PC-3 (cell line): ENCODE results near the gene UBASH3B. TPM values are rescaled to one million over a fixed set of nuclear protein-coding genes. Genes with fewer than 3 reads are reported as not detected.

Experiments
- ATAC-seq: fragments of 200-7000 bp; cut with Tn5 transposase; 2 replicates; pipeline ENCODE4 v1.9.1; 2020; ENCODE audit warnings: mild to moderate bottlenecking, moderate library complexity
- BruUV-seq: library from RNA; stranded (reverse); fragments of 400-500 nt; replicated peaks from 2 replicates; lab custom pipeline; 2021; lab: Mats Ljungman, UMichigan
- CTCF ChIA-PET: fragments of 300-600 bp; sonication (Branson Sonifier 250); formaldehyde crosslinking; loops from one replicate; lab custom pipeline; 2022; ENCODE audit warnings: antibody characterized with exemption; lab: Charles Lee
- POLR2A ChIA-PET: fragments of 300-600 bp; sonication (Branson Sonifier 250); formaldehyde crosslinking; loops from one replicate; lab custom pipeline; 2022; ENCODE audit warnings: antibody characterized with exemption; ENCODE audit not compliant: unreplicated experiment; lab: Charles Lee
- DNase-seq: peaks from one replicate; pipeline ENCODE4 v3.0.0-alpha.2; 2015
- H2AFZ ChIP-seq: fragments of 300-600 bp; sonication (generic); 2 replicates; pipeline ENCODE4 v1.6.0; 2016; ENCODE audit warnings: antibody characterized with exemption, low read length
- H3F3A ChIP-seq: fragments of 300-600 bp; sonication (generic); one replicate; pipeline ENCODE4 v1.6.0; 2017; ENCODE audit warnings: antibody characterized with exemption, low read length, control low read depth, mild to moderate bottlenecking; ENCODE audit not compliant: unreplicated experiment
- H3K27ac ChIP-seq: fragments of 300-600 bp; sonication (generic); 2 replicates; pipeline ENCODE4 v1.5.1; 2016; ENCODE audit warnings: mild to moderate bottlenecking, low read length
- H3K27me3 ChIP-seq: fragments of 300-600 bp; sonication (generic); 2 replicates; pipeline ENCODE4 v1.6.1; 2016; ENCODE audit warnings: low read length, mixed read lengths
- H3K36me3 ChIP-seq: fragments of 300-600 bp; sonication (generic); 2 replicates; pipeline ENCODE4 v1.6.1; 2016; ENCODE audit warnings: low read depth, mixed run types, low read length, mixed read lengths
- H3K4me1 ChIP-seq: fragments of 300-600 bp; sonication (generic); 2 replicates; pipeline ENCODE4 v1.5.1; 2016; ENCODE audit warnings: low read length; ENCODE audit not compliant: insufficient read depth
- H3K4me2 ChIP-seq: fragments of 300-600 bp; sonication (generic); 2 replicates; pipeline ENCODE4 v1.6.0; 2016; ENCODE audit warnings: low read length
- H3K4me3 ChIP-seq: fragments of 300-600 bp; sonication (generic); 2 replicates; pipeline ENCODE4 v1.5.1; 2016; ENCODE audit warnings: mild to moderate bottlenecking, low read length, mixed read lengths
- H3K79me2 ChIP-seq: fragments of 300-600 bp; sonication (generic); 2 replicates; pipeline ENCODE4 v1.6.1; 2017; ENCODE audit warnings: low read length, mixed read lengths
- H3K9ac ChIP-seq: fragments of 300-600 bp; sonication (generic); 2 replicates; pipeline ENCODE4 v1.6.0; 2016; ENCODE audit warnings: mild to moderate bottlenecking, low read length
- H3K9me2 ChIP-seq: fragments of 300-600 bp; sonication (generic); replicated peaks from 2 replicates; pipeline ENCODE4 v1.6.1; 2016; ENCODE audit warnings: mixed run types, low read length, mixed read lengths
- H3K9me3 ChIP-seq: fragments of 300-600 bp; sonication (generic); 2 replicates; pipeline ENCODE4 v1.6.1; 2016; ENCODE audit warnings: low read length, mixed read lengths
- H4K20me1 ChIP-seq: fragments of 300-600 bp; sonication (generic); 2 replicates; pipeline ENCODE4 v1.6.1; 2016; ENCODE audit warnings: low read length, mixed read lengths
- CTCF ChIP-seq: fragments of 300-600 bp; sonication (generic); conservative IDR thresholded peaks from 2 replicates; pipeline ENCODE4 v1.5.1; 2017; ENCODE audit warnings: antibody characterized with exemption, low read depth, mild to moderate bottlenecking, low read length
- EZH2 ChIP-seq: fragments of 300-600 bp; sonication (generic); IDR thresholded peaks from one replicate; pipeline ENCODE4 v1.6.1; 2017; ENCODE audit warnings: antibody characterized with exemption, mild to moderate bottlenecking, low read length; ENCODE audit not compliant: unreplicated experiment
- EZH2phosphoT487 ChIP-seq: fragments of 300-600 bp; sonication (generic); IDR thresholded peaks from 2 replicates; pipeline ENCODE4 v1.6.1; 2018; ENCODE audit warnings: mild to moderate bottlenecking, antibody characterized with exemption, low read length, borderline replicate concordance
- intact Hi-C: fragments of 100-400 bp; cut with micrococcal nuclease; formaldehyde crosslinking; loops from 2 replicates; pipeline ENCODE4 v1.9.0; 2023
- total RNA-seq: library from RNA; depleted of rRNA; stranded (reverse); fragments of >200 nt; gene quantifications from 2 replicates; pipeline ENCODE4 v1.2.3, GENCODE V29; 2014

Gene UBASH3B
- total RNA-seq, 1 experiment from 2014 or later: 178 TPM

DNA sequence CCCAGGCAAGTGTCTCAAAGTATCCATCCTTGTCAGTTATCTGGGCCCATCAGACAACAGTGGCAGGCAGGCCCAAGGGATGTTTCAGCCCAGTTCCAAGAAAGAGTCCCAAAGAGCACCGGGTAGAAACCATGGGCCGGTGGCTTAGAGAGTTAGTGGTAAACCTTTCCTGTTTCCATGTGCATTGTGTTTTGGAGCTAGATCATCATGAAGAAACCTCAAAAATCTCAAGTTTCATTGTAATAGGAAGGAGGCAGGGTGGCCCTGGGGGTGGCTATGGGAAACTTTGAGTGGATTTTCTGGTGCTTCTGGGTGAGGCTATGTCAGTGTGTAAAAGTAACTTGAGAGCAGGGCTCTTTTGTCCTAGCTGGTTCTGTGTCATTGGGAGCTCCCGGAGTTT, 68.1 kb downstream of the UBASH3B start:
- no peaks in the 10 kb centered on the region for H3K9me2 ChIP-seq
- H3K9ac ChIP-seq: no peak overlapping the region
- CTCF ChIA-PET: no interaction called here
- no peaks in the 10 kb centered on the region for H3K27me3 ChIP-seq
- H4K20me1 ChIP-seq: no peaks in the 10 kb centered on the region
- no peaks in the 10 kb centered on the region for H3K36me3 ChIP-seq
- peaks cover 45% of the 10 kb centered on the region for H3K4me1 ChIP-seq
- TF ChIP-seq EZH2phosphoT487 (no peak), CTCF (no peak), EZH2 (no peak)
- DNase-seq: peak; percentile 39
- no TSS peak for BruUV-seq
- H2AFZ ChIP-seq: no peak overlapping the region
- H3K79me2 ChIP-seq: peaks cover 31% of the 10 kb centered on the region
- intact Hi-C loops: no loop called here
- no peaks in the 10 kb centered on the region for H3F3A ChIP-seq
- H3K9me3 ChIP-seq: no peaks in the 10 kb centered on the region
- H3K4me2 ChIP-seq: 0 out of 2 replicates have a peak overlapping the region, but pooled peaks have one; percentile 12
- H3K4me3 ChIP-seq: no peak overlapping the region
- peak overlapping the region; percentile 14; the same call in 1 of the 2 replicates for H3K27ac ChIP-seq
- ATAC-seq: 0 out of 2 replicates have a peak, but pooled peaks have one; percentile 8
- POLR2A ChIA-PET: no interaction called here

DNA sequence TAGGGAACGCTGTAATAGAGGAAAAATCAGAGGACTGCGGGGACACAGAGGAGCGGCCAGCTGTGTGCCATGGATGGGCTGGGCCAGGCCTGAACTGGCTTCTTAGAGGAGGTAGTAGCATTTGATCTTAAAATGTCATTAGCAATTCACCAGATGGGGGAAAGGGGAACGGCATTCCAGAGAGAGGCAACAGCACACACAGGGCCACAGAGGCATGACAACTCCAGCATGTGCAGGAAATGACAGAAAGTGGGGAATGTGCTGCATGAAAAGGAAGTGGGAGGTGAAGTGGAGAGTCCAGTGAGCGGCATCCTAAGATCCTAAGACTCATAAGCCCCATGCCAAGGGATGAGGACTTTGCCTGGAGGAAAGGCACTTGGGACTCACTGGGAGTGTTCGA, 69.0 kb downstream of the UBASH3B start:
- no TSS peak for BruUV-seq
- POLR2A ChIA-PET: no interaction called here
- intact Hi-C loops: no loop called here
- Histone ChIP-seq H3K4me2 (no peak overlapping the region), H3K79me2 (peaks cover 29% of the 10 kb centered on the region), H3K9ac (no peak overlapping the region), H3K4me1 (peaks cover 45% of the 10 kb centered on the region), H3K4me3 (no peak overlapping the region), H3K9me2 (no peaks in the 10 kb centered on the region), H3K27me3 (no peaks in the 10 kb centered on the region), H3K27ac (no peak overlapping the region), H3K9me3 (no peaks in the 10 kb centered on the region), H3K36me3 (no peaks in the 10 kb centered on the region), H3F3A (no peaks in the 10 kb centered on the region), H4K20me1 (no peaks in the 10 kb centered on the region), H2AFZ (no peak overlapping the region)
- no peak for DNase-seq
- ATAC-seq: no peak
- TF ChIP-seq EZH2phosphoT487 (no peak), EZH2 (no peak), CTCF (no peak)
- CTCF ChIA-PET: no interaction called here

DNA sequence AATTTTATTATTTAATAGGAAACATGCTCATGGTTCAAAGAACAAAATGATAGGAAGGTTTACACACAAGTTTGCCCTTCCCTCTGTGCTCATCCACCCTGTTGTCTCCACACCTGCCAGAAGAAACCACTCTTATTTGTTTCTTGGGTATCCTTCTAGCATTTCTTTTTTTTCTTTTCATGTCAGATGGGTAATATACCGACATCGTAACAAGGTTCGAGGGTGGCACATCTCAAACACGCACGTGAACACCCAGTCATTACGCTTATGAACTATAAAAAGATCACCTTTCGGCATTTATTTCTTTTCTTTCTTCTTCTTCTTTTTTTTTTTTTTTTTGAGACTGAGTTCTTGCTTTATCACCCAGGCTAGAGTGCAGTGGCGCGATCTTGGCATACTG, 70.5 kb downstream of the UBASH3B start:
- Histone ChIP-seq H3K9ac (no peak overlapping the region), H3K9me2 (no peaks in the 10 kb centered on the region), H3K4me3 (no peak overlapping the region), H3K79me2 (peaks cover 30% of the 10 kb centered on the region), H3K4me1 (peaks cover 37% of the 10 kb centered on the region), H3F3A (no peaks in the 10 kb centered on the region), H3K27me3 (no peaks in the 10 kb centered on the region), H4K20me1 (no peaks in the 10 kb centered on the region), H3K4me2 (no peak overlapping the region), H3K27ac (no peak overlapping the region), H3K9me3 (no peaks in the 10 kb centered on the region), H3K36me3 (no peaks in the 10 kb centered on the region), H2AFZ (no peak overlapping the region)
- intact Hi-C loops: no loop called here
- no peak for DNase-seq
- CTCF ChIA-PET: no interaction called here
- no TSS peak for BruUV-seq
- TF ChIP-seq CTCF (no peak), EZH2 (no peak), EZH2phosphoT487 (no peak)
- POLR2A ChIA-PET: no interaction called here
- no peak for ATAC-seq
